GM18520 (cell line): ENCODE data around the gene NPFF.
A peak's percentile ranks its signal among the peaks of the same experiment; 100 is the strongest.
"Not testable (repeated sequence)": the region's sequence is repeated elsewhere in the genome, so short reads cannot be mapped to it uniquely, and the experiment has no call there.

Source experiments
- ATAC-seq: cut with Tn5 transposase; IDR thresholded peaks from one replicate; pipeline ENCODE4 v1.9.1; 2021; ENCODE audit not compliant: unreplicated experiment

The NPFF gene

GRCh38 chr12:53496752-53497032 lies 10.6 kb downstream of the NPFF start:
- no peak for ATAC-seq

DNA sequence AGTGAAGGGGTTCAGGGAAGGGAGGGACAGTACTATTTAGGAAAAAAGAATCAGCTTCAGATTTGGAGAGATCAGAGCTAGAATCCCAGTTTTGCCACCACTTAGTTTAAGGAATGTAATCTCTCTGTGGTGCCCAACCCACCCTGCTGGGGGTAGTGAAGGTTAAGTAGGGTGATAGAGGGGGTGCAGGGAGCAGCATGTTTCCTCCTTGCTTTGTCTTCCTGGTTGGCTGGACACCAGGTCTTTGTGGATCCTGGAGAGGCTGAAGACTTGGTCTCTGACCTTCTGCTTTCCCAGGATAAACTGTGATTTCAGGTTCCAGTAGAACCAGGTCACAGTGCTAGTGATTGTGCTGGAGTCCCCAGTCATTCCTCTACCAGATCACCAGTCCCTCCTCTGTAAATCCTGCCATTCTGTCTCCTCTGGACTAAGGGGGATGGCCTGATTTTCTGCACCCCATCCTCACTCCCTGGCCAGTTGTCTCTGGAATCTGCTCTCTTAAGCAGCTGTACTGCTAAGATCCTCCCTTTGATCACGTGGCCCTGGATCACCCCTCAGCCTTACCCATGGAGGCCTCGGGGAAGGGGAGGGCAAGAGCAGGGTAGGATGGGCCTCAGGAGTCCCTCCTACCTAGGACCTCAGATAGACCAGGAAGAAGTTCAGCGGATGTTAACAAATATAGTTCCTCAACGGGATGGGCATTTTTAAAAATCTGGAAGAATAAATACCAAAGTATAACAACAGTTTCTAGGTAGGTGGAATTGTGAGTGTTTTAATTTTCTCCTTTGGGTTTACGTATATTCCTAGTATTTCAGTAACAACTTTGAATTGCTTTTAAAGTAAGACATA lies 11.2 kb downstream of the NPFF start:
- no peak for ATAC-seq

DNA sequence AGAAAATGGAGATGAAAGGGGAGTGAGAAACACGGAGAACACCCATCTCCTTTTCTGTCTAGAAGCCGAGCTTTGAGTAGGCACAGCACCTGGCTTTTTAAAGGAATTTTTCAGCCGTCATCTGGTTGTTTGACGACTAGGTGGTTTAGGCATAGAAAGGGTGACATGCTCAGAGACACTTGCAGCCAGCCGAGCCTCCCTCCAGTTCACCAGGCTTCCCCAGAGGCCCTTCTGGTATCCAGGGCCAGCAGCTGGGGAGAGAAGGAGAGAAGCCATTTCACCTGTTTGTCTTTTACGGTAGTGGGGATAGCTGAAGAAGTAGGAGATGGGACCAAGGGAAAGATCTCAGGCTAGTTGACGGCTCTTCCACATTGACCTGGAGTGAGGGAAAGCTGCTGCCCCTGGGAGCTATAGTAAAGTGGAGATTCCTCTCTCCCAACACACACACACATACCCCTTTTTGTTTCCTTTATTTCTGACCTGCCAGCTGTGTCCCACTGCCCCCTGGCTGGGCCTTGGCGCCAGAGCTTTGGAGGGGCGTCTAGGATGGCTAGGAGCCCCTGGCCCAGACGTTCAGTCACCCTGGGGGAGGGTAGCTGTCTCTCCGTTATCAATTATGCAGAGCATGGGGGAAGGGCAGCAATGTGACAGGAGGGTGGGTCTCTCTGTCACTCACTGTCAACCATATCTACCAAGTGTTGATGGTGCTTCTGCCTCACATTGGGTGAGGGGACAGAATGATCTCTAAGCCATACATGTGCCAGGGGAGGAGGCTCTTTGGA lies 13.5 kb downstream of the NPFF start:
- no peak for ATAC-seq

DNA sequence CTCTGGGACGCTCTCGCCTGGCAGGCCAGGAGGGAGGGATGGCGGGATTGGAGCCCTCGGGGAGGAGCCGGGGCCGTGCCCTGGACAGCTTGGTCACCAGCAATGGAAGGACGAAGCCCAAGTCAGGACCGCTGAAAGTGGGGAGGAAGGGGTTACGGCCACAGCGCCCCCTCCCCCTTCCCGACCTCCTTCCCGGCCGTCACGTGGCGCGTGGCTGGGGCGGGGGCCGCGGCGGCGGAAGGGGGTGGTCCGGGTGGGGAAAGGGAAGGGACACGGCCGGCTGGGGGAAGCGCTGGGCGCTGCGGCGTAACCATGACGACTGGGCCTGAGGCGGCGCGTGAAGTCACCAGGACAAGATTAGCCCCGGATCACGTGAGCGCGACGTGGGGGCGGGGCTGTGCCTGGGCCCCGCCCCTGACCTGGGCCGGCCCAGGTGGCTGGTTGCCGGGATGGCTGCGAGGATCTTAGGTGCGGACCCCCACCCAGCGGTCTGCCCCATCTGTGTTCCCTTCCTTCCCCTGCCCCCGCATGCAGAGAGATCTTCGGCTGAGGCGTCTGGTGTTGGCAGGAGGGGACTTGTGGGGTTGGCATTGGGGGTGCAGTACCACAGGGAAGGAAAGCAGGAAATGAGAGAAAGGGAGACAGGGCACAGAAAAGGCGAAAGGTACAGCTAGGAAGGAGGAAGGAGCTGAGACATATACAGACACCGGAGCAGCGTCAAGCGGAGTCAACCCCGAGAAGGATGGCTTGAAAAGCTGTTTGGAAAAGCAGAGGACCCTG lies 14.3 kb downstream of the NPFF start:
- ATAC-seq = peak; percentile 90

- no peak for ATAC-seq
These were observed 15.1 kb downstream of the NPFF start for GRCh38 chr12:53492188-53492587.

DNA sequence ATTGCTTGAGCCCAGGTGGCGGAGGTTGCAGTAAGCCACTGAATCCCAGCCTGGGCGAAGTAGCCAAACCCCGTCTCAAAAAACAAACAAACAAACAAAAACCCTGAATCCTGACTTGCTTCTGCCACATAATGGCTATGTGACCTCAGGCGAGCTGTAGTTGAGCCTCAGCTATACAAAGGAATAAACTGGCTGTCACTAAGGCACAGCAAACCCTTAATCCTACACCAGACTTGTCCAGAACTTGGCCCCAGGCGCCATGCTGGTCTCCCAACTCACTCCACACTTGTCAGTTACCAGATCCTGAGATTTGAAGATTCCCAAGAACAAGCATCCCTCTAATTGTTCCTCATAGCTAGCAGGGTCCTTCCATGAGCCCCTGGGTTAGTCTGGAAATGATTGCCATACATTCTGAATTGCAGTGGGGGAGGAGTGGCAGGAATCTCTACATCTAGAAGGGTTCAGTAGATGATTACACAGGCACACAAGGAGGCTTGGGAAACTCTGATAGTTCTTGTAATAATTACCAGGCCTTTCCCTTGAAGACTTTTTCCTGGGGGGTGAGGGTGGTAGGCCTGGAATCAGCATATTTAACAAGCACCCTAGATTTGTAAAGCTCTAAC lies 17.9 kb downstream of the NPFF start:
- ATAC-seq = no peak

GRCh38 chr12:53486736-53487487 lies 20.4 kb downstream of the NPFF start:
- ATAC-seq = no peak

DNA sequence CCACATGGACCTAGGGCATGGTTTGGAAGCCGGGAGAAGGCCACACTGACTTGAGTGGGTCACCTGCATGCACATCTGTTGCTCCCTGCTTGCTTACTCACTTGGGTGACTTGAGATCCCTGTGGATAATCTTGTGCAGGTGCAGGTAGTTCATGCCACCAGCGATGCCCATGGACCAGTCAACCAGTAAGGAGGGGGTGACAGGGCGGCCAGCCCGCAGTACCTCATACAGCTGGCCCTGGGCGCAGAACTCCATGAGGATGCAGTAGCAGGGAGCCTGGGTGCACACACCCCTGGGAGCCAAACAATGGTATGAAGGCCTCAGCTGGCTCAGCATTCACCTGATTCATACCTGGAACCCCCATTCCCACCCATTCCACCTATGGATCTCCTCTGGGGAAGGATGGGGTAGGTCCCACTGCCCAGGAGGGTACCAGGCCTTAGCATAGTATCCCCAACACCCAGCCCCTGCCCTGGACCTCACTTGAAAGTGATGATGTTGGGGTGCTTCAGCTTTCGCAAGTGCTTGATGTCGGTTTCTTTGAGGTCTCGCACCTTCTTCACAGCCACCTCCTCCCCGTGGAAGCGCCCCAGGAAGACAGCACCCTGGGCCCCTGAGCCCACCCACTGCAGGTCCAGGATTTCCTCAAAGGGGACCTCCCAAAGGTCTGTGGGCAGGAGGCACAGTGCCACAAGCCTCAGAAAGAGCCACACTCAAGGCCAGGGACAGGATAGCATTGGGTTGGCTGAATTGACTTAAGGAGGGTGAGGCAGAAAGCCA lies 21.1 kb downstream of the NPFF start:
- ATAC-seq = no peak

- no peak for ATAC-seq
These were observed 22.4 kb downstream of the NPFF start for GRCh38 chr12:53484686-53485575.

DNA sequence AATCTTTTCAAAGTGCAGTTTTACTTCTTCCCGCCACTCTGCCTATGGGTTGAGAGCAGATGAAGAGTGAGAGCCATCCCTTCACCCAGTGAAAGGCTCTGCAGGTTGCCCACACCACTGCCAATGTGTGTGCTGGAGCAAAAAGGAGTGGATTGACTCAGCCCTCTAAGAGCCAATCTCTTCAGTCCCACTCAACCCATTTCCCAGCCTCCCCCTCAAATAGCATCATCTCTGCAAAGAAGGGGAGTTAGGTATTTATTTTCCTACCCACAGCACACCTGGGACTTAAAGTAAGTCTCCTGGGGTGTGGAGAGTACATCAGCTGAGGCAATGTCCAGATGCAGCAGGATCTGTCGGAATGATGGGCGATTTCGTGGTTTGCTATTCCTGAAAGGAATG lies 23.3 kb downstream of the NPFF start:
- ATAC-seq = no peak

DNA sequence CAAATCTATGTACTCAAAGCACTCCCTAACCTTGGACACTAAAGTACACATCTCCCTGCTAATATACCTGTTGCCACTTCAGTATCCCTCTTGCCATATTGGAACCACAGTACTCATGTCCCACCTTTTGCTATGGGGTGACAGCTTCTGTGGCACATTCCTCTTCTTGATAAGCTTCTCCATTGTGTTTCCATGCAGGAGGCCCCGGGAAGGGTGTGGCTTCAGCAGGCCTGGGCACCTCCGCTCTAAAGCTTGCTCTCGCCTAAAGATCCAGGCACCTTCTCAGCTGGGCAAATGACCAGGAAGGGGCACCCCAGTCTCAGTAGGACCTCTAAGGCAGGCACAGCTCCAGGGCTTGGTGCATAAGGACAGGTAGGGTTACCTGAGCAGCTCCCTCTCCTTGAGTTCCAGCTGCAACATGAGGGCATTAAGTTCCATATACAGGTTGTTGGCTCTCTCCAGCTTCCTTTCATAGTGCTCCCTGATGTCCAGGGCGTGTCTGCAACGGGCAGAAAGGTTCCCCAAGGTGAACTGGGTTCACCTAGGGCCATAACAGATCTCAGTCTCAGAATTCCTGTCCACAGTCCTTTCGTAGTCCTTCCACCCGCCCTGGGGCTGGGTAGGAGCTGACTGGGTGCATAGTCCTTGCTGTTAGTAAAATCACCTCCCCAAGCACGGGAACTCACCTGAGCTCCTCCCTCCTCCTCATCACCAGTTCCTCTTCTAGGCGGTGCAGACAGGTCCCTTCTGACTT lies 23.9 kb downstream of the NPFF start:
- no peak for ATAC-seq

DNA sequence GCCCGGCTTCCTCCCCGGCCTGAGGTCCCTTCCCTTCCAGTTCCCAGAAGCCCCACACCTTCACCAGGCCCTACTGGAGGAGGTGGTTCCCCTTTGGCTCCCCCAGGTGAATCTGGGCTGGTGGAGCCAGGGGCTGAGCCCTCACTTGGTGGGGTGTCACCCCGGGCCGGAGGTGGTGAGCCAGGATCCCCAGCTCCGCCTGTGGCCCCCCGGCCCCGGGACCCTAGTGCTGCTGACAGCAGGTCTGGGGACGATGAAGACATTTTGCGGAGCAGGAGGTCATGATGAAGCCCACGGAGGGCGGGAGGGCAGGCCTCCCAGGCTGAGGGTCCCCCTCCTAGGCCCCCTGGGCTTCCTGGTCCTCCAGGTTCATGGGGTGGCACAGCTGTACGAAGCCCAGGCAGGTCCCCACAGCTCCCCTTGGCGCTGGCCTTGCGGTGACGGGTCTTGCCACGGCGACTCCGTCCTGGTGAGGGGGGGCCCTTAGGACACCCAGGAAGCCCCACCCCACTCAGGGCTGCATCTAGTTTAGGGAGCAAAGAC lies 24.6 kb downstream of the NPFF start:
- no peak for ATAC-seq

GRCh38 chr12:53481939-53482586 lies 25.2 kb downstream of the NPFF start:
- no peak for ATAC-seq

GRCh38 chr12:53481458-53481857 lies 25.8 kb downstream of the NPFF start:
- not testable (repeated sequence) for ATAC-seq

DNA sequence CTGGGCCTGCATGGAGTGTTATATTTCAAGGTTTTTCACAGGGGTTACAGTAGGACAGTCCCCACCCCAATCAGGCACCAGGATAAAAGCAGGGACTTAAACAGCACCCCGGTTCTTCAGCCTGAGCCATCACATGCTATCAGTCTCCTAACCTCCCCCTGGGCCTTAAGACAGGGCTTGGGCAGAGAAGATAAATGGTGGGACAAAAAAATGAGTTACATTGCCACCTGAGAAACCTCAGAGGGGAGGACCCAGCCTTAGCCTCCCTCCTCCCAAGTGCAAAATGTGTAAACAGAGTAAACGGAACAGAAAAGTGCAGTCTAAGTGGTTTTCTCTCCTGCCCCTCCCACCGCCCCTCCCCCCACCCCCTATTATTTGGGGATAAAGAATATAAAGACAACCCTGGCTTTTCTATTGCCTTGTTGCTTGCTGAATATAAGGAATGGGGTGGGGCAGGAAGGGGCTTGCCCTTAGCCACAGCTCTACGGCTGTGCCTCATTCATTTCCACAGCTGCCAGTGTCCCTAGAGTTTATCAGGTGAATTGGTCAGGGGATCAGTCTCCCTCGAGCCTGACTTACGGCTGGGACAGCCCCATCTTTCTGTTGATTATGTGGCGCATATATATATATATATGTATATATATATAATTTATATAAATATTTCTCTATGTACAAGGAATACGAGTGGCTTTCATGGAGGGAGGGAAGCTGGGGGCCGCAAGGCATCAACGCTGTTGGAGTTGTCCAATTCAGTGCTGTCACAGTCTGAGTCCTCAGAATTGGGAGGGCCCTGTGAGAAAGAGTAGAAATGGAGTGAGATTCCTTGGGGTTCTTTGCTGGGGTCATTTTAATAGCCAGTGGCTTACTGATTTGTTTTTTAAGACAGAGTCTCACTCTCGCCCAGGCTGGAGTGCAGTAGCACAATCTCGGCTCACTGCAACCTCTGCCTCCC lies 26.5 kb downstream of the NPFF start:
- no peak for ATAC-seq

- no peak for ATAC-seq
These were observed 28.0 kb downstream of the NPFF start for GRCh38 chr12:53479331-53479730.
